K562 (cell line): ENCODE data around the gene KIF5A. TPM values are rescaled to one million over a fixed set of nuclear protein-coding genes. Genes with fewer than 3 reads are reported as not detected.

ENCODE experiments used
- ARID1B ChIP-seq: fragments of 450-650 bp; IDR thresholded peaks from 2 replicates; pipeline ENCODE4 v1.6.1; 2016; ENCODE audit warnings: antibody characterized with exemption, mild to moderate bottlenecking, inconsistent platforms
- CEBPG ChIP-seq, 3 experiments: fragments of 200-800 bp in 1 of 3; sonication (Bioruptor generic) in 1 of 3; sonication (generic) in 1 of 3; formaldehyde crosslinking in 1 of 3; IDR thresholded peaks in 2 of 3; conservative IDR thresholded peaks in 1 of 3; 2 replicates each; pipeline versions ENCODE4 v1.6.1 to v1.8.0; 2016 to 2022; ENCODE audit warnings: missing compliant biosample characterization in 2 of 3, missing genetic modification characterization in 2 of 3, mild to moderate bottlenecking in 1 of 3, missing genetic modification reagents in 1 of 3
- EGR1 ChIP-seq: fragments of 450-650 bp; conservative IDR thresholded peaks from 2 replicates; pipeline ENCODE4 v1.6.1; 2017; ENCODE audit warnings: mild to moderate bottlenecking
- TAF1 ChIP-seq: IDR thresholded peaks from 2 replicates; pipeline ENCODE4 v1.6.1; 2011; ENCODE audit warnings: mild to moderate bottlenecking, low read length, moderate library complexity; ENCODE audit not compliant: insufficient read depth, control insufficient read depth, severe bottlenecking; ENCODE audit errors: extremely low read depth
- ZBTB8A ChIP-seq: fragments of 450-650 bp; IDR thresholded peaks from 2 replicates; pipeline ENCODE4 v1.6.1; 2018; ENCODE audit warnings: mild to moderate bottlenecking, moderate library complexity; ENCODE audit not compliant: partially characterized antibody
- ZNF140 ChIP-seq: fragments of 250-450 bp; sonication (Bioruptor Pico); IDR thresholded peaks from 2 replicates; pipeline ENCODE4 v1.8.0; 2021; ENCODE audit warnings: moderate library complexity, mild to moderate bottlenecking, inconsistent platforms
- polyA plus RNA-seq, 8 experiments: library from polyadenylated mRNA; depleted of rRNA in 4 of 8; stranded (reverse) in 5 of 8; unstranded in 3 of 8; fragments of >200 nt; fragmentation: Nextera tagmentation in 2 of 8; fragmentation: Illumina TruSeq in 1 of 8; extraction: Ambion mirVana in 2 of 8; extraction: Trizol in 1 of 8; gene quantifications; 2 replicates each; pipeline versions ENCODE4 v1.2.1 to v1.2.3, GENCODE V29; 2011 to 2014; ENCODE audit warnings: inconsistent platforms in 1 of 8, missing spikeins in 1 of 8
- total RNA-seq, 7 experiments: library from RNA; depleted of rRNA in 6 of 7; stranded (reverse); fragments of >200 nt in 6 of 7; fragmentation: Illumina TruSeq in 2 of 7; extraction: Trizol in 2 of 7; gene quantifications; 2 replicates each; pipeline versions ENCODE4 v1.2.1 to v1.2.3, GENCODE V29; 2011 to 2021; ENCODE audit warnings: low replicate concordance in 1 of 7
- TF ChIP-seq, protein P1 (sequence below): sonication (generic); formaldehyde crosslinking; IDR thresholded peaks from 2 replicates; pipeline ENCODE4 v1.4.0; 2020; ENCODE audit warnings: mild to moderate bottlenecking, missing genetic modification reagents
- TF ChIP-seq, protein P2 (sequence below): fragments of 200-600 bp; sonication (generic); IDR thresholded peaks from one replicate; pipeline ENCODE4 v1.6.1; 2012; ENCODE audit warnings: mild to moderate bottlenecking, low read depth, low read length, inconsistent platforms
- TF ChIP-seq, protein P3 (sequence below): fragments of 250-450 bp; sonication (Bioruptor Pico); IDR thresholded peaks from 2 replicates; pipeline ENCODE4 v1.5.0; 2021; ENCODE audit warnings: mild to moderate bottlenecking, borderline replicate concordance

KIF5A gene
- total and polyA plus RNA-seq, 9 of the 15 experiments (the other 6 are each of a cell fraction or from before 2014, with no cell fraction given): 3.4 to 17.7 (median 8.0) TPM

DNA sequence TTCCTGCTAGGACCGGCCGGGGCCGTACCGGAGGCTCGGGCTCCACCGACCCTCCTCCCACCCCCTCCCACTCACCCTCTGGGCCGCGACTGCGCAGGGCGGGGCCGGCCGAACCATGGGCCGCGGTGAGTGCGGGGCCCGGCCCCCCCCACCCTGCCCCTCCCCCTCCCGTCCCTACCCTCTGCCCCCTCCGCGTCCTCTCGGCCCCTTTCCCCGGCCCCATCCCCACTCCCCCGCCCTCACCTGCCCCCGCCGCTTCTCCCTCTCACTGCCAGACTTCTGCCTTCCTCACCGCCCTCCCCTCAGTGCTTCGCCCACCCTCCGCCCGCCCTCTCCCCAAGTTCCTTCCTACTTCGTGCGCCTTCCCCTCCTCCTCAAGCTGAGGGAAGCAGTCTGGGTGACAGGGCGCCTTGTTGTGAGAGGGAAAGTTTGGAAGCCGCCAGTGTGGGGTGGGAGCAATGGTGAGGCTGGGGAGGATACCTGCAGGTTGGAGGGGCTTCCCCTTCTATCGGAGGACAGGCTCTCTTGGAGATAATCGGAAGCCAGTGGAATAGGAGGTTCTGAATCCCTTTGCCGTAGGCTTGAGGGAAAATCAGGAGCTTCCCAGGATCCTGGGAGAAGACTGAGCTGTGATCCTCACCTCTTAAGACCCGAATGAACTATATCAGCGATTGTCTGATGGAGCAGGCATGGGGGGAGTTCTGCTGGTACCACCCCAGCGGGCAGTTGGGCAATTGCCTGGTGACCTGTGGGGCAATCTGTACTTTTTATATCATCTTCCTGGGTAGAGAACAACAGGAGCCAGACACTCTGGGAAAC, 26.7 kb upstream of the KIF5A start (continued):
- TF ChIP-seq, protein P1, sequence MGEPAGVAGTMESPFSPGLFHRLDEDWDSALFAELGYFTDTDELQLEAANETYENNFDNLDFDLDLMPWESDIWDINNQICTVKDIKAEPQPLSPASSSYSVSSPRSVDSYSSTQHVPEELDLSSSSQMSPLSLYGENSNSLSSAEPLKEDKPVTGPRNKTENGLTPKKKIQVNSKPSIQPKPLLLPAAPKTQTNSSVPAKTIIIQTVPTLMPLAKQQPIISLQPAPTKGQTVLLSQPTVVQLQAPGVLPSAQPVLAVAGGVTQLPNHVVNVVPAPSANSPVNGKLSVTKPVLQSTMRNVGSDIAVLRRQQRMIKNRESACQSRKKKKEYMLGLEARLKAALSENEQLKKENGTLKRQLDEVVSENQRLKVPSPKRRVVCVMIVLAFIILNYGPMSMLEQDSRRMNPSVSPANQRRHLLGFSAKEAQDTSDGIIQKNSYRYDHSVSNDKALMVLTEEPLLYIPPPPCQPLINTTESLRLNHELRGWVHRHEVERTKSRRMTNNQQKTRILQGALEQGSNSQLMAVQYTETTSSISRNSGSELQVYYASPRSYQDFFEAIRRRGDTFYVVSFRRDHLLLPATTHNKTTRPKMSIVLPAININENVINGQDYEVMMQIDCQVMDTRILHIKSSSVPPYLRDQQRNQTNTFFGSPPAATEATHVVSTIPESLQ (CRISPR knock-in tag): no peak
- TF ChIP-seq CEBPG (CRISPR knock-in tag; IDR thresholded peaks at IDR 0.05): 0 out of 2 replicates have a peak, but pooled peaks have one; percentile 32
- peak; percentile 18 to 61; a peak in 2 of 4 replicates for TF ChIP-seq CEBPG (tag; conservative IDR thresholded peaks at IDR 0.05 in 1 of 2, IDR thresholded peaks at IDR 0.05 in 1 of 2)
- no peak for TF ChIP-seq TAF1
- TF ChIP-seq EGR1: peak; percentile 61; the same call in 1 of the 2 replicates
- TF ChIP-seq ARID1B: 0 out of 2 replicates have a peak, but pooled peaks have one; percentile 23
- no peak for TF ChIP-seq ZBTB8A
- TF ChIP-seq, protein P2, sequence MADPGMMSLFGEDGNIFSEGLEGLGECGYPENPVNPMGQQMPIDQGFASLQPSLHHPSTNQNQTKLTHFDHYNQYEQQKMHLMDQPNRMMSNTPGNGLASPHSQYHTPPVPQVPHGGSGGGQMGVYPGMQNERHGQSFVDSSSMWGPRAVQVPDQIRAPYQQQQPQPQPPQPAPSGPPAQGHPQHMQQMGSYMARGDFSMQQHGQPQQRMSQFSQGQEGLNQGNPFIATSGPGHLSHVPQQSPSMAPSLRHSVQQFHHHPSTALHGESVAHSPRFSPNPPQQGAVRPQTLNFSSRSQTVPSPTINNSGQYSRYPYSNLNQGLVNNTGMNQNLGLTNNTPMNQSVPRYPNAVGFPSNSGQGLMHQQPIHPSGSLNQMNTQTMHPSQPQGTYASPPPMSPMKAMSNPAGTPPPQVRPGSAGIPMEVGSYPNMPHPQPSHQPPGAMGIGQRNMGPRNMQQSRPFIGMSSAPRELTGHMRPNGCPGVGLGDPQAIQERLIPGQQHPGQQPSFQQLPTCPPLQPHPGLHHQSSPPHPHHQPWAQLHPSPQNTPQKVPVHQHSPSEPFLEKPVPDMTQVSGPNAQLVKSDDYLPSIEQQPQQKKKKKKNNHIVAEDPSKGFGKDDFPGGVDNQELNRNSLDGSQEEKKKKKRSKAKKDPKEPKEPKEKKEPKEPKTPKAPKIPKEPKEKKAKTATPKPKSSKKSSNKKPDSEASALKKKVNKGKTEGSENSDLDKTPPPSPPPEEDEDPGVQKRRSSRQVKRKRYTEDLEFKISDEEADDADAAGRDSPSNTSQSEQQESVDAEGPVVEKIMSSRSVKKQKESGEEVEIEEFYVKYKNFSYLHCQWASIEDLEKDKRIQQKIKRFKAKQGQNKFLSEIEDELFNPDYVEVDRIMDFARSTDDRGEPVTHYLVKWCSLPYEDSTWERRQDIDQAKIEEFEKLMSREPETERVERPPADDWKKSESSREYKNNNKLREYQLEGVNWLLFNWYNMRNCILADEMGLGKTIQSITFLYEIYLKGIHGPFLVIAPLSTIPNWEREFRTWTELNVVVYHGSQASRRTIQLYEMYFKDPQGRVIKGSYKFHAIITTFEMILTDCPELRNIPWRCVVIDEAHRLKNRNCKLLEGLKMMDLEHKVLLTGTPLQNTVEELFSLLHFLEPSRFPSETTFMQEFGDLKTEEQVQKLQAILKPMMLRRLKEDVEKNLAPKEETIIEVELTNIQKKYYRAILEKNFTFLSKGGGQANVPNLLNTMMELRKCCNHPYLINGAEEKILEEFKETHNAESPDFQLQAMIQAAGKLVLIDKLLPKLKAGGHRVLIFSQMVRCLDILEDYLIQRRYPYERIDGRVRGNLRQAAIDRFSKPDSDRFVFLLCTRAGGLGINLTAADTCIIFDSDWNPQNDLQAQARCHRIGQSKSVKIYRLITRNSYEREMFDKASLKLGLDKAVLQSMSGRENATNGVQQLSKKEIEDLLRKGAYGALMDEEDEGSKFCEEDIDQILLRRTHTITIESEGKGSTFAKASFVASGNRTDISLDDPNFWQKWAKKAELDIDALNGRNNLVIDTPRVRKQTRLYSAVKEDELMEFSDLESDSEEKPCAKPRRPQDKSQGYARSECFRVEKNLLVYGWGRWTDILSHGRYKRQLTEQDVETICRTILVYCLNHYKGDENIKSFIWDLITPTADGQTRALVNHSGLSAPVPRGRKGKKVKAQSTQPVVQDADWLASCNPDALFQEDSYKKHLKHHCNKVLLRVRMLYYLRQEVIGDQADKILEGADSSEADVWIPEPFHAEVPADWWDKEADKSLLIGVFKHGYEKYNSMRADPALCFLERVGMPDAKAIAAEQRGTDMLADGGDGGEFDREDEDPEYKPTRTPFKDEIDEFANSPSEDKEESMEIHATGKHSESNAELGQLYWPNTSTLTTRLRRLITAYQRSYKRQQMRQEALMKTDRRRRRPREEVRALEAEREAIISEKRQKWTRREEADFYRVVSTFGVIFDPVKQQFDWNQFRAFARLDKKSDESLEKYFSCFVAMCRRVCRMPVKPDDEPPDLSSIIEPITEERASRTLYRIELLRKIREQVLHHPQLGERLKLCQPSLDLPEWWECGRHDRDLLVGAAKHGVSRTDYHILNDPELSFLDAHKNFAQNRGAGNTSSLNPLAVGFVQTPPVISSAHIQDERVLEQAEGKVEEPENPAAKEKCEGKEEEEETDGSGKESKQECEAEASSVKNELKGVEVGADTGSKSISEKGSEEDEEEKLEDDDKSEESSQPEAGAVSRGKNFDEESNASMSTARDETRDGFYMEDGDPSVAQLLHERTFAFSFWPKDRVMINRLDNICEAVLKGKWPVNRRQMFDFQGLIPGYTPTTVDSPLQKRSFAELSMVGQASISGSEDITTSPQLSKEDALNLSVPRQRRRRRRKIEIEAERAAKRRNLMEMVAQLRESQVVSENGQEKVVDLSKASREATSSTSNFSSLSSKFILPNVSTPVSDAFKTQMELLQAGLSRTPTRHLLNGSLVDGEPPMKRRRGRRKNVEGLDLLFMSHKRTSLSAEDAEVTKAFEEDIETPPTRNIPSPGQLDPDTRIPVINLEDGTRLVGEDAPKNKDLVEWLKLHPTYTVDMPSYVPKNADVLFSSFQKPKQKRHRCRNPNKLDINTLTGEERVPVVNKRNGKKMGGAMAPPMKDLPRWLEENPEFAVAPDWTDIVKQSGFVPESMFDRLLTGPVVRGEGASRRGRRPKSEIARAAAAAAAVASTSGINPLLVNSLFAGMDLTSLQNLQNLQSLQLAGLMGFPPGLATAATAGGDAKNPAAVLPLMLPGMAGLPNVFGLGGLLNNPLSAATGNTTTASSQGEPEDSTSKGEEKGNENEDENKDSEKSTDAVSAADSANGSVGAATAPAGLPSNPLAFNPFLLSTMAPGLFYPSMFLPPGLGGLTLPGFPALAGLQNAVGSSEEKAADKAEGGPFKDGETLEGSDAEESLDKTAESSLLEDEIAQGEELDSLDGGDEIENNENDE: no peak
- TF ChIP-seq, protein P3, sequence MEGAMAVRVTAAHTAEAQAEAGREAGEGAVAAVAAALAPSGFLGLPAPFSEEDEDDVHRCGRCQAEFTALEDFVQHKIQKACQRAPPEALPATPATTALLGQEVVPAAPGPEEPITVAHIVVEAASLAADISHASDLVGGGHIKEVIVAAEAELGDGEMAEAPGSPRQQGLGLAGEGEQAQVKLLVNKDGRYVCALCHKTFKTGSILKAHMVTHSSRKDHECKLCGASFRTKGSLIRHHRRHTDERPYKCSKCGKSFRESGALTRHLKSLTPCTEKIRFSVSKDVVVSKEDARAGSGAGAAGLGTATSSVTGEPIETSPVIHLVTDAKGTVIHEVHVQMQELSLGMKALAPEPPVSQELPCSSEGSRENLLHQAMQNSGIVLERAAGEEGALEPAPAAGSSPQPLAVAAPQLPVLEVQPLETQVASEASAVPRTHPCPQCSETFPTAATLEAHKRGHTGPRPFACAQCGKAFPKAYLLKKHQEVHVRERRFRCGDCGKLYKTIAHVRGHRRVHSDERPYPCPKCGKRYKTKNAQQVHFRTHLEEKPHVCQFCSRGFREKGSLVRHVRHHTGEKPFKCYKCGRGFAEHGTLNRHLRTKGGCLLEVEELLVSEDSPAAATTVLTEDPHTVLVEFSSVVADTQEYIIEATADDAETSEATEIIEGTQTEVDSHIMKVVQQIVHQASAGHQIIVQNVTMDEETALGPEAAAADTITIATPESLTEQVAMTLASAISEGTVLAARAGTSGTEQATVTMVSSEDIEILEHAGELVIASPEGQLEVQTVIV (CRISPR knock-in tag): no peak
- no peak for TF ChIP-seq ZNF140 (CRISPR knock-in tag)
